HepG2 (cell line): Measurements from ENCODE around the gene LOXL3. TPM values are rescaled to one million over a fixed set of nuclear protein-coding genes. Genes with fewer than 3 reads are reported as not detected.

Source experiments
- BRF2 ChIP-seq: sonication (generic); formaldehyde crosslinking; IDR thresholded peaks from 2 replicates; pipeline ENCODE4 v1.8.1; 2022; ENCODE audit warnings: mild to moderate bottlenecking, missing genetic modification reagents
- FOXM1 ChIP-seq: sonication (generic); formaldehyde crosslinking; IDR thresholded peaks from 2 replicates; pipeline ENCODE4 v1.5.0; 2020; ENCODE audit warnings: missing genetic modification reagents
- KDM2A ChIP-seq: sonication (generic); formaldehyde crosslinking; IDR thresholded peaks from 2 replicates; pipeline ENCODE4 v1.4.0; 2020; ENCODE audit warnings: low read depth, missing genetic modification reagents, borderline replicate concordance
- MNT ChIP-seq: fragments of 450-650 bp; IDR thresholded peaks from 2 replicates; pipeline ENCODE4 v1.6.1; 2016
- NCOA5 ChIP-seq: sonication (generic); formaldehyde crosslinking; IDR thresholded peaks from 2 replicates; pipeline ENCODE4 v1.4.0; 2020; ENCODE audit warnings: missing genetic modification reagents
- PRMT3 ChIP-seq: sonication (generic); formaldehyde crosslinking; IDR thresholded peaks from 2 replicates; pipeline ENCODE4 v1.8.1; 2022; ENCODE audit warnings: low read depth, mild to moderate bottlenecking, moderate library complexity, missing genetic modification reagents, borderline replicate concordance
- REXO4 ChIP-seq: sonication (generic); formaldehyde crosslinking; IDR thresholded peaks from 2 replicates; pipeline ENCODE4 v1.8.0; 2022; ENCODE audit warnings: missing genetic modification reagents, mild to moderate bottlenecking, borderline replicate concordance
- SP2 ChIP-seq: sonication (generic); formaldehyde crosslinking; IDR thresholded peaks from 2 replicates; pipeline ENCODE4 v1.5.1; 2020; ENCODE audit warnings: mild to moderate bottlenecking, missing genetic modification reagents
- ZFAT ChIP-seq: sonication (generic); formaldehyde crosslinking; conservative IDR thresholded peaks from 2 replicates; pipeline ENCODE4 v1.8.1; 2023; ENCODE audit warnings: missing genetic modification reagents, inconsistent platforms
- ZNF207 ChIP-seq: fragments of 450-650 bp; IDR thresholded peaks from 2 replicates; pipeline ENCODE4 v1.6.1; 2016; ENCODE audit warnings: antibody characterized with exemption, borderline replicate concordance
- ZNF225 ChIP-seq: sonication (generic); formaldehyde crosslinking; IDR thresholded peaks from 2 replicates; pipeline ENCODE4 v1.4.0; 2020; ENCODE audit warnings: mild to moderate bottlenecking, missing genetic modification reagents
- ZNF367 ChIP-seq: sonication (generic); formaldehyde crosslinking; IDR thresholded peaks from 2 replicates; pipeline ENCODE4 v1.4.0; 2020; ENCODE audit warnings: missing genetic modification reagents, borderline replicate concordance
- ZNF782 ChIP-seq: sonication (generic); formaldehyde crosslinking; IDR thresholded peaks from 2 replicates; pipeline ENCODE4 v1.4.0; 2020; ENCODE audit warnings: missing genetic modification reagents, mild to moderate bottlenecking, borderline replicate concordance
- ZNF883 ChIP-seq: sonication (generic); formaldehyde crosslinking; IDR thresholded peaks from 2 replicates; pipeline ENCODE4 v1.5.1; 2020; ENCODE audit warnings: mild to moderate bottlenecking, missing genetic modification reagents; ENCODE audit errors: not compliant biosample characterization
- polyA plus RNA-seq, 8 experiments: library from polyadenylated mRNA; depleted of rRNA in 3 of 8; stranded (reverse) in 7 of 8; unstranded in 1 of 8; fragments of >200 nt; fragmentation: Illumina TruSeq in 4 of 8; extraction: Trizol in 4 of 8; gene quantifications; 2 replicates each; pipeline versions ENCODE4 v1.2.1 to v1.2.3, GENCODE V29; 2011 to 2016; ENCODE audit warnings: low read depth in 4 of 8, missing spikeins in 1 of 8, mixed read lengths in 1 of 8; ENCODE audit not compliant: insufficient read depth in 1 of 8
- total RNA-seq, 5 experiments: library from RNA; depleted of rRNA; stranded (reverse); fragments of >200 nt; fragmentation: Illumina TruSeq; extraction: Trizol; gene quantifications; 2 replicates each; pipeline ENCODE4 v1.2.3, GENCODE V29; 2016; ENCODE audit warnings: low read depth in 1 of 5
- TF ChIP-seq, protein P1 (sequence below): sonication (generic); formaldehyde crosslinking; IDR thresholded peaks from 2 replicates; pipeline ENCODE4 v1.9.0; 2021; ENCODE audit warnings: missing genetic modification reagents, borderline replicate concordance
- TF ChIP-seq, protein P2 (sequence below): sonication (generic); formaldehyde crosslinking; IDR thresholded peaks from 2 replicates; pipeline ENCODE4 v1.4.0; 2020; ENCODE audit warnings: missing genetic modification reagents, mild to moderate bottlenecking, borderline replicate concordance
- TF ChIP-seq, protein P3 (sequence below): sonication (generic); formaldehyde crosslinking; IDR thresholded peaks from 2 replicates; pipeline ENCODE4 v1.5.1; 2020; ENCODE audit warnings: mild to moderate bottlenecking, missing genetic modification reagents, borderline replicate concordance

Gene LOXL3
- total and polyA plus RNA-seq, 2 of the 13 experiments (the other 11 are each of a cell fraction or from before 2014, with no cell fraction given) = 0.55 to 6.5 TPM

DNA sequence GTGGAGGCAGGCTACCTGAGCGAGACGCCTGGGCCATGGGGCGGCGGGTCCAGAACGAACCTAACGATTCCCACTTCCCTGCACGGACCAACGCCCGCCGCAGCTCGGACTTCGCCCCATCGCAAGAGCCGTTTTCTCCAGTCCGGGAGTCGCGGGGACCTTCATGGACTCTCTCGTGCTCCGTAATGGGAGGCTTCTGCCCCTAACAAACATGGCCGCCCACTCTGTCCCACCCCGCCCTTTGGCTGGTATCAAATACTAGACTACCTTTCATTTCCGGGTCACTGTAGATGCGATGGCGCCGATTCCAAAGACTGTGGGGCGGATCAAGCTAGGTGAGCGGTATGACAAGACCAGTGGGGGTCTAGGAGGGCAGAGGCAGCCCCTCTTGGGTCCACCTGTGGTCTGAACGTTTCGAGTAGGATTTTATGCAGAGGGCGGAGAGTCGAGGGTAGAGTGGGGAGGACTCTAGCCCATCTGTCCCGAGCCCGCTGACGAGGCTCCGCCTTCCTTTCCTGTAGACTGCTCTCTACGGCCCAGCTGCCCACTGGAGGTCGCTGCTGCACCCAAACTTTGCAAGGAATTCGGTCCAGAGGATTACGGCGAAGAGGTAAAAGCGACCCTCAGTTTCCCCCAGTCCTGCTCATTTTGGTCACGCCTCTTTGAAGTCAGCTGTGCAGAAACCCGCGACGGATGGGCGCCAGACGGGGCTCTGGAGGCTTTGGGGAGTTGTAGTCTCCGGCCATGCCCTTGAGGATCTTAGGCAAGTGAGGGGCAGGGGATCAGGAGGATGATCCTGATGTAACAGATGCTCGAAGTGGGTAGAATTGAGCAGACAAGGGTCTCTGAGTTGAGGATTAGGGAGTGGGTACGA is 70.7 kb downstream of the LOXL3 start, which contains the start of the genes CCDC142 and TTC31 (continued):
- TF ChIP-seq, protein P1, sequence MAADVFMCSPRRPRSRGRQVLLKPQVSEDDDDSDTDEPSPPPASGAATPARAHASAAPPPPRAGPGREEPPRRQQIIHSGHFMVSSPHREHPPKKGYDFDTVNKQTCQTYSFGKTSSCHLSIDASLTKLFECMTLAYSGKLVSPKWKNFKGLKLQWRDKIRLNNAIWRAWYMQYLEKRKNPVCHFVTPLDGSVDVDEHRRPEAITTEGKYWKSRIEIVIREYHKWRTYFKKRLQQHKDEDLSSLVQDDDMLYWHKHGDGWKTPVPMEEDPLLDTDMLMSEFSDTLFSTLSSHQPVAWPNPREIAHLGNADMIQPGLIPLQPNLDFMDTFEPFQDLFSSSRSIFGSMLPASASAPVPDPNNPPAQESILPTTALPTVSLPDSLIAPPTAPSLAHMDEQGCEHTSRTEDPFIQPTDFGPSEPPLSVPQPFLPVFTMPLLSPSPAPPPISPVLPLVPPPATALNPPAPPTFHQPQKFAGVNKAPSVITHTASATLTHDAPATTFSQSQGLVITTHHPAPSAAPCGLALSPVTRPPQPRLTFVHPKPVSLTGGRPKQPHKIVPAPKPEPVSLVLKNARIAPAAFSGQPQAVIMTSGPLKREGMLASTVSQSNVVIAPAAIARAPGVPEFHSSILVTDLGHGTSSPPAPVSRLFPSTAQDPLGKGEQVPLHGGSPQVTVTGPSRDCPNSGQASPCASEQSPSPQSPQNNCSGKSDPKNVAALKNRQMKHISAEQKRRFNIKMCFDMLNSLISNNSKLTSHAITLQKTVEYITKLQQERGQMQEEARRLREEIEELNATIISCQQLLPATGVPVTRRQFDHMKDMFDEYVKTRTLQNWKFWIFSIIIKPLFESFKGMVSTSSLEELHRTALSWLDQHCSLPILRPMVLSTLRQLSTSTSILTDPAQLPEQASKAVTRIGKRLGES (CRISPR knock-in tag) = no peak
- peak; percentile 79; the same call in 1 of the 2 replicates for TF ChIP-seq PRMT3 (CRISPR knock-in tag)
- TF ChIP-seq ZNF207 = no peak
- TF ChIP-seq MNT = no peak; the same call in 1 of the 2 replicates
- TF ChIP-seq BRF2 = 0 out of 2 replicates have a peak, but pooled peaks have one; percentile 21
- no peak for TF ChIP-seq FOXM1
- TF ChIP-seq, protein P2, sequence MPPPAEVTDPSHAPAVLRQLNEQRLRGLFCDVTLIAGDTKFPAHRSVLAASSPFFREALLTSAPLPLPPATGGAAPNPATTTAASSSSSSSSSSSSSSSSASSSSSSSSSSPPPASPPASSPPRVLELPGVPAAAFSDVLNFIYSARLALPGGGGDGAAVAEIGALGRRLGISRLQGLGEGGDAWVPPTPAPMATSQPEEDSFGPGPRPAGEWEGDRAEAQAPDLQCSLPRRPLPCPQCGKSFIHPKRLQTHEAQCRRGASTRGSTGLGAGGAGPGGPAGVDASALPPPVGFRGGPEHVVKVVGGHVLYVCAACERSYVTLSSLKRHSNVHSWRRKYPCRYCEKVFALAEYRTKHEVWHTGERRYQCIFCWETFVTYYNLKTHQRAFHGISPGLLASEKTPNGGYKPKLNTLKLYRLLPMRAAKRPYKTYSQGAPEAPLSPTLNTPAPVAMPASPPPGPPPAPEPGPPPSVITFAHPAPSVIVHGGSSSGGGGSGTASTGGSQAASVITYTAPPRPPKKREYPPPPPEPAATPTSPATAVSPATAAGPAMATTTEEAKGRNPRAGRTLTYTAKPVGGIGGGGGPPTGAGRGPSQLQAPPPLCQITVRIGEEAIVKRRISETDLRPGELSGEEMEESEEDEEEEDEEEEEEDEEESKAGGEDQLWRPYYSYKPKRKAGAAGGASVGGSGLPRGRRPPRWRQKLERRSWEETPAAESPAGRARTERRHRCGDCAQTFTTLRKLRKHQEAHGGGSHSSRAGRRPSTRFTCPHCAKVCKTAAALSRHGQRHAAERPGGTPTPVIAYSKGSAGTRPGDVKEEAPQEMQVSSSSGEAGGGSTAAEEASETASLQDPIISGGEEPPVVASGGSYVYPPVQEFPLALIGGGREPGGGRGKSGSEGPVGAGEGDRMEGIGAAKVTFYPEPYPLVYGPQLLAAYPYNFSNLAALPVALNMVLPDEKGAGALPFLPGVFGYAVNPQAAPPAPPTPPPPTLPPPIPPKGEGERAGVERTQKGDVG (CRISPR knock-in tag) = peak; percentile 37; the same call in 1 of the 2 replicates
- TF ChIP-seq ZNF883 (CRISPR knock-in tag) = peak; percentile 81
- TF ChIP-seq, protein P3, sequence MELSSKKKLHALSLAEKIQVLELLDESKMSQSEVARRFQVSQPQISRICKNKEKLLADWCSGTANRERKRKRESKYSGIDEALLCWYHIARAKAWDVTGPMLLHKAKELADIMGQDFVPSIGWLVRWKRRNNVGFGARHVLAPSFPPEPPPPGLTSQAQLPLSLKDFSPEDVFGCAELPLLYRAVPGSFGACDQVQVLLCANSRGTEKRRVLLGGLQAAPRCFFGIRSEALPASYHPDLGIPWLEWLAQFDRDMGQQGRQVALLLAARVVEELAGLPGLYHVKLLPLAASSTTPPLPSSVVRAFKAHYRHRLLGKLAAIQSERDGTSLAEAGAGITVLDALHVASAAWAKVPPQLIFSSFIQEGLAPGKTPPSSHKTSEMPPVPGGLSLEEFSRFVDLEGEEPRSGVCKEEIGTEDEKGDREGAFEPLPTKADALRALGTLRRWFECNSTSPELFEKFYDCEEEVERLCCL (CRISPR knock-in tag) = no peak
- TF ChIP-seq ZFAT (CRISPR knock-in tag) = no peak
- TF ChIP-seq ZNF367 (CRISPR knock-in tag) = no peak
- TF ChIP-seq NCOA5 = no peak
- peak; percentile 96 for TF ChIP-seq KDM2A
- TF ChIP-seq ZNF225 (CRISPR knock-in tag) = no peak; the same call in none of the 2 replicates
- no peak; the same call in none of the 2 replicates for TF ChIP-seq REXO4 (CRISPR knock-in tag)
- peak; percentile 67 for TF ChIP-seq SP2 (CRISPR knock-in tag)
- no peak for TF ChIP-seq ZNF782
